ENCODE measurements around the gene MS4A13.

MS4A13 gene

DNA sequence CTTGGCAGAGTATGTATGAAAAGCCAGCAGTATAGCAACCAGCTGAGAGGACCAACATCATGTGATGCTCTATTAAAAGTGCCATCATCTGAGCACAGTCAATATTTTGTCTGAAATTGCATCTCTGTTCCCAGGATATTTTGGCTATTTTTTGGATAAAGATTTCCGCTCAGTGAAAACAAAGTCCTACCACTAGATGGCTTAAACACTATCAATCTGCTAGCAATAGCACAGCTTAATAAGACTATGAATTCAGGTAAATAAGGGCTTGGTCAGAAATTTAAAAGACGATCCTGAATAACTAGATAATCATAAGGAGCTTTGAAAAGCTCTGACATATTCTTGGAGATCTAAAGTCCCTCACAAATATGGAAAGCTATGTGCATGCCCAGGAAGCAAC, 74.4 kb downstream of the MS4A13 start:
- CTCF ChIA-PET: interaction anchor here (0.8 kb wide), 1 partner anchor 29 kb away, joined by 3 read pairs; no protein-coding TSS in a partner anchor
- no peaks in the 10 kb centered on the region for H3K9me3 Mint-ChIP-seq
- no peaks in the 10 kb centered on the region for H3K4me1 Mint-ChIP-seq
- H3K36me3 Mint-ChIP-seq: no peaks in the 10 kb centered on the region
- H3K4me3 Mint-ChIP-seq: no peak overlapping the region
- DNase-seq: no peak
- H3K27me3 Mint-ChIP-seq: peaks cover 2% of the 10 kb centered on the region
- no peak overlapping the region for H3K27ac Mint-ChIP-seq
